Measurements from ENCODE around the gene TMEM208. TPM values are rescaled to one million over a fixed set of nuclear protein-coding genes. Genes with fewer than 3 reads are reported as not detected.
A peak's percentile ranks its signal among the peaks of the same experiment; 100 is the strongest.

The TMEM208 gene
- polyA plus RNA-seq, 2 of the 4 experiments (the other 2 are of a cell fraction) = 73.5 to 114 TPM

- POLR2A ChIA-PET = interaction anchor here (1.0 to 2.0 kb wide), 2 partner anchors 16 to 70 kb away, joined by 3 to 12 read pairs; partner anchors contain the start of gene TMEM208
- CTCF ChIA-PET = interaction anchor here (0.5 to 9.7 kb wide), 8 partner anchors 10 to 265 kb away, joined by 3 to 138 read pairs (median 4); partner anchors contain the start of gene TMEM208
- DNase-seq (ENCODE audit: low read depth in 1 of 2, low spot score in 1 of 2) (no peak), FAIRE-seq (no peak), ATAC-seq (no peak)
- WGBS (ENCODE audit: missing lambda C conversion rate) = 91% methylated on average over 4 of the region's 4 CpGs
- Histone ChIP-seq H3K27ac (peak overlapping the region; percentile 91 to 98), H3K4me1 (peaks cover 66% of the 10 kb centered on the region), H3K4me3 (no peak overlapping the region), H3K4me2 (peak overlapping the region; percentile 97), H3K9me3 (no peaks in the 10 kb centered on the region)
- TF ChIP-seq ZSCAN20 (CRISPR knock-in tag; IDR thresholded peaks at IDR 0.05) (no peak), RARB (CRISPR knock-in tag; IDR thresholded peaks at IDR 0.05) (no peak), NFE2L2 (conservative IDR thresholded peaks at IDR 0.05; ENCODE audit: low read length) (no peak), MYC (IDR thresholded peaks at IDR 0.05; ENCODE audit: borderline replicate concordance, low read length) (no peak), FOXS1 (CRISPR knock-in tag; IDR thresholded peaks at IDR 0.05) (no peak), USF2 (IDR thresholded peaks at IDR 0.05) (no peak), GATA3 (IDR thresholded peaks at IDR 0.05; ENCODE audit: borderline replicate concordance) (no peak), MAZ (IDR thresholded peaks at IDR 0.05; ENCODE audit: borderline replicate concordance, low read depth, low read length) (no peak), ZFP36 (IDR thresholded peaks at IDR 0.05; ENCODE audit: borderline replicate concordance, partially characterized antibody) (no peak), NR3C1 (IDR thresholded peaks at IDR 0.05) (no peak), SMC3 (IDR thresholded peaks at IDR 0.05) (no peak), FOSB (CRISPR knock-in tag; IDR thresholded peaks at IDR 0.05) (no peak), CBX2 (IDR thresholded peaks at IDR 0.05; ENCODE audit: borderline replicate concordance, low read depth) (no peak), CEBPB (IDR thresholded peaks at IDR 0.05) (no peak), ZNF302 (CRISPR knock-in tag; IDR thresholded peaks at IDR 0.05) (no peak), KDM5A (IDR thresholded peaks at IDR 0.05) (no peak), ZC3H11A (IDR thresholded peaks at IDR 0.05) (no peak), FOSL2 (IDR thresholded peaks at IDR 0.05) (no peak), FOSL2 (CRISPR knock-in tag; IDR thresholded peaks at IDR 0.05) (no peak), HOXB13 (CRISPR knock-in tag; IDR thresholded peaks at IDR 0.05; ENCODE audit: low read depth) (no peak)
These were observed 16.6 kb downstream of the TMEM208 start for GRCh38 chr16:67243481-67243880.

GRCh38 chr16:67244387-67245185 is 17.7 kb downstream of the TMEM208 start:
- H3K4me1 ChIP-seq = peaks cover 72% of the 10 kb centered on the region
- H3K9me3 ChIP-seq = no peaks in the 10 kb centered on the region
- H3K4me2 ChIP-seq = peak overlapping the region; percentile 97
- 7% methylated on average over 5 of the region's 5 CpGs for WGBS (ENCODE audit: missing lambda C conversion rate)
- ChIA-PET POLR2A (interaction anchor here (1.0 to 2.0 kb wide), 3 partner anchors 17 to 71 kb away, joined by 3 to 12 read pairs (median 3); partner anchors contain the start of gene TMEM208), CTCF (interaction anchor here (0.6 to 9.7 kb wide), 15 partner anchors 11 to 266 kb away, joined by 3 to 138 read pairs (median 4); partner anchors contain the start of gene TMEM208)
- H3K4me3 ChIP-seq = peak overlapping the region; percentile 74; the same call in 1 of the 3 replicates
- TF ChIP-seq USF2 (IDR thresholded peaks at IDR 0.05) (no peak), HDAC2 (IDR thresholded peaks at IDR 0.05) (no peak), JUN (IDR thresholded peaks at IDR 0.05) (no peak), ZC3H11A (IDR thresholded peaks at IDR 0.05) (no peak), EHF (CRISPR knock-in tag; IDR thresholded peaks at IDR 0.05) (no peak), EP300 (IDR thresholded peaks at IDR 0.05) (no peak), CHD4 (IDR thresholded peaks at IDR 0.05; ENCODE audit: borderline replicate concordance) (no peak), FOSL2 (IDR thresholded peaks at IDR 0.05) (no peak), FOSL2 (CRISPR knock-in tag; IDR thresholded peaks at IDR 0.05) (peak; percentile 64; the same call in 1 of the 2 replicates)
- ATAC-seq (peak; percentile 23 to 41), DNase-seq (ENCODE audit: low read depth in 1 of 2, low spot score in 1 of 2) (peak; percentile 80 to 82), FAIRE-seq (no peak)
- peak overlapping the region; percentile 91 to 98 for H3K27ac ChIP-seq

Measured in A549 (cell line).